ENCODE measurements around the gene MPST. TPM values are rescaled to one million over a fixed set of nuclear protein-coding genes. Genes with fewer than 3 reads are reported as not detected.

Gene MPST
- total RNA-seq, 4 donors from 2014 or later: 128 to 498 (median 394) TPM

- Histone ChIP-seq H3K4me1 (peaks cover 0 to 14% (median 0%) of the 10 kb centered on the region in 4 donors), H3K4me3 (no peak overlapping the region), H3K27me3 (no peaks in the 10 kb centered on the region), H3K36me3 (peaks cover 0 to 17% (median 0%) of the 10 kb centered on the region in 3 donors), H3K9me3 (no peaks in the 10 kb centered on the region), H3K27ac (no peak overlapping the region)
- TF ChIP-seq POLR2A (IDR thresholded peaks at IDR 0.05): no peak
- TF ChIP-seq CTCF (IDR thresholded peaks at IDR 0.05): no peak
- no peak for DNase-seq
Measured at GRCh38 chr22:37057796-37058510, 38.4 kb downstream of the MPST start.

- TF ChIP-seq CTCF (IDR thresholded peaks at IDR 0.05) (no peak), POLR2A (IDR thresholded peaks at IDR 0.05) (no peak)
- Histone ChIP-seq H3K36me3 (peaks cover 0 to 17% (median 0%) of the 10 kb centered on the region in 3 donors), H3K27ac (no peak overlapping the region), H3K4me1 (peaks cover 0 to 11% (median 0%) of the 10 kb centered on the region in 4 donors), H3K4me3 (no peak overlapping the region), H3K27me3 (no peaks in the 10 kb centered on the region), H3K9me3 (no peaks in the 10 kb centered on the region)
- DNase-seq: no peak
Measured at GRCh38 chr22:37058917-37059701, 39.6 kb downstream of the MPST start.

- H3K27ac ChIP-seq: no peak overlapping the region
- peaks cover 0 to 7% (median 0%) of the 10 kb centered on the region in 4 donors for H3K4me1 ChIP-seq
- peaks cover 0 to 17% (median 0%) of the 10 kb centered on the region in 3 donors for H3K36me3 ChIP-seq
- H3K9me3 ChIP-seq: no peaks in the 10 kb centered on the region
- no peak for DNase-seq
- H3K27me3 ChIP-seq: no peaks in the 10 kb centered on the region
- TF ChIP-seq POLR2A (IDR thresholded peaks at IDR 0.05): no peak
- no peak for TF ChIP-seq CTCF (IDR thresholded peaks at IDR 0.05)
- no peak overlapping the region for H3K4me3 ChIP-seq
Measured at GRCh38 chr22:37059876-37060449, 40.4 kb downstream of the MPST start.

- DNase-seq: no peak
- no peak for TF ChIP-seq CTCF (IDR thresholded peaks at IDR 0.05)
- TF ChIP-seq POLR2A (IDR thresholded peaks at IDR 0.05): no peak
- Histone ChIP-seq H3K27ac (no peak overlapping the region), H3K9me3 (no peaks in the 10 kb centered on the region), H3K27me3 (no peaks in the 10 kb centered on the region), H3K4me3 (no peak overlapping the region), H3K4me1 (peaks cover 0 to 7% (median 0%) of the 10 kb centered on the region in 4 donors), H3K36me3 (peaks cover 0 to 17% (median 0%) of the 10 kb centered on the region in 3 donors)
Measured at GRCh38 chr22:37060801-37061610, 41.5 kb downstream of the MPST start.
